HG03066 (cell line): ENCODE measurements around the gene IFITM1.
A peak's percentile ranks its signal among the peaks of the same experiment; 100 is the strongest.

Source experiments
- ATAC-seq: cut with Tn5 transposase; IDR thresholded peaks from one replicate; pipeline ENCODE4 v1.9.1; 2021; ENCODE audit warnings: low read depth; ENCODE audit not compliant: unreplicated experiment

The IFITM1 gene

DNA sequence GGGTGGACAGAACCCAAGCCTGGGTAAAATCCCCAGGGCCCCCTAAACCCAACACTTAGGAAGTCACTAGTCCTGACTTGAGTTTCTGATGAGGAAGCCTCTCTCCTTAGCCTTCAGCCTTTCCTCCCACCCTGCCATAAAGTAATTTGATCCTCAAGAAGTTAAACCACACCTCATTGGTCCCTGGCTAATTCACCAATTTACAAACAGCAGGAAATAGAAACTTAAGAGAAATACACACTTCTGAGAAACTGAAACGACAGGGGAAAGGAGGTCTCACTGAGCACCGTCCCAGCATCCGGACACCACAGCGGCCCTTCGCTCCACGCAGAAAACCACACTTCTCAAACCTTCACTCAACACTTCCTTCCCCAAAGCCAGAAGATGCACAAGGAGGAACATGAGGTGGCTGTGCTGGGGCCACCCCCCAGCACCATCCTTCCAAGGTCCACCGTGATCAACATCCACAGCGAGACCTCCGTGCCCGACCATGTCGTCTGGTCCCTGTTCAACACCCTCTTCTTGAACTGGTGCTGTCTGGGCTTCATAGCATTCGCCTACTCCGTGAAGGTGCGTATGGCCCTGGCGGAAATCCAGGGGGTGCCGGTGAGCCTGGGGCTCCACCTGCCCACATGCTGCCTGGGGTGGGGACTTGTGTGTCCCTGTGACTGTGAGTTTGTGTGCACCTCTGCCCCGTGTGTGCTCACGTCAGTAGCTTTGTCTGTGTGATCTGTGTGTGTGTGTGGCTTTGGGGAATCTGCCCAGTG lies at the start of gene IFITM1:
TSS of gene IFITM1 (plus strand) at position 254 of the 767 bp plus-strand sequence. CDS start at position 385, 131 bp downstream.
- ATAC-seq: no peak

DNA sequence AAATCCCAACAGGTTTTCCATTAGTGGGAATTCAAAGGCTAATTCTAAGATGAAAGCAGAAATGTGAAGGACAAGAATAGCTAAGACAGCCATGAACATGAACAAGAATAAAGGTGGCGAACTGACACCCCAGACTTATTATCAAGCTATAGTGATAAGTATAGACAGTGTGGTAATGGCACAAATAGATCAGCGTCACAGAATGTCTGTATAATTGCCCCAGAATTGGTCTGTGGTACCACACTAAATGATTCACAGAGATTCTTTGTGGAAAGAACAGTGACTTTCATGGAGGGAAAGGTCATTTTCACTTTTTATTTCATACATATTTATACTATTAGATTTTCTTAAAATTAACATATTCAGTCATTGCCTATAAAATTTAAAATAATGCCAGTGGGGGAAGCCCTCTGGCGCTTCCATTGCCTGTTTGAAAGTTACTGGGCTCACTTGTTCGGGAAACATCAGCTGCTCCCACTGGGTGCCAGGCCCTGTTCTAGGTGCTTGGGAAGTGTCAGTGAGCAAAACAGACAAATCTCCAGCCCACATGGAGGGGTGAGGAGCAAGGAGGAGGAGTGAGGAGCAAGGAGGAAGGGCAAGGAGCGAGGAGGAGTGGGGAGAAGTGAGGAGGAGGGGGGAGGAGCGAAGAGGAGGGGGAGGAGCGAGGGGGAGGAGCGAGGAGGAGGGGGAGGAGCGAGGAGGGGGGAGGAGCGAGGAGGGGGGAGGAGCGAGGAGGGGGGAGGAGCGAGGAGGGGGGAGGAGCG lies 47.0 kb upstream of the IFITM1 start:
- no peak for ATAC-seq

DNA sequence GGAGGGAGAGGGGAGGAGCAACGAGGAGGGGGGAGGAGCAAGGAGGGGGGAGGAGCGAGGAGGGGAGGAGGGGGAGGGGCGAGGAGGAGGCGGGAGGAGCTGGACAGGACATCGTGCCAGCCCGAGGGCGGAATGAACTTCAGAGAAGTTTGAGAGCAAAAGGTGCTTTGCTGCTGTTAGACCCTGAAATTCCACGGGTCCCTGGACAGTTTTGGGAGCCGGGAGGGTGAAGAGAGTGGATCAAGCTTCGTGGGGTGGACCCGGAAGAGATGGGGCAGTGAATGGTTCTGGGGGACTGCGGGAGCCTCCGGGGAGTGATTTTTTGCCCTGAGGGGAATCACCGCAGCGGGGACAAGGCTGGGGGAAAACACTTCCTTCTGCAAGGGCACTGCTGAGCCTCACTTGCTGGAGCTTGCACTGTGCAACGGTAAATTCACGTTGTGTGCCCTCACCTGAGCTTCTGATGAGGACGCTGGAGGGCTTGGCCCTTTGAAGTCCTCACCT lies 46.3 kb upstream of the IFITM1 start:
- ATAC-seq: no peak

DNA sequence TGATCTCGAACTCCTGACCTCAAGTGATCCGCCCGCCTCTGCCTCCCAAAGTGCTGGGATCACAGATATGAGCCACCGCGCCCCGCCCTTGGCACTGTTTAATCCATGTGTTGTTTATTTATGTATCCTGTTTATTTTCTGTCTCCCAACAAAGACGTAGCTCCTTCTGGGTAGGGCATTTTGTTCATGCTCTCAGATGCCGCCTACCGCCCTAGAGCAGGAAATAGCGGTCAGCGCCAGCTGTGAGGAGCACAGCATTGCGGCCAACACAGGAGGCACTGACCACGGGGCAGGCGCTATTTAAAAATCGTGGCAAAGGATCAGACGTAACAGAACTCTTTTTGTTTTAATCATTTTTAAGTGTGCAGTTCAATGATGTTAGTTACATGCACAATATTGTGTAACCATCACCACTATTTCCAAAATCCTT lies 45.1 kb upstream of the IFITM1 start:
- peak; percentile 54 for ATAC-seq

DNA sequence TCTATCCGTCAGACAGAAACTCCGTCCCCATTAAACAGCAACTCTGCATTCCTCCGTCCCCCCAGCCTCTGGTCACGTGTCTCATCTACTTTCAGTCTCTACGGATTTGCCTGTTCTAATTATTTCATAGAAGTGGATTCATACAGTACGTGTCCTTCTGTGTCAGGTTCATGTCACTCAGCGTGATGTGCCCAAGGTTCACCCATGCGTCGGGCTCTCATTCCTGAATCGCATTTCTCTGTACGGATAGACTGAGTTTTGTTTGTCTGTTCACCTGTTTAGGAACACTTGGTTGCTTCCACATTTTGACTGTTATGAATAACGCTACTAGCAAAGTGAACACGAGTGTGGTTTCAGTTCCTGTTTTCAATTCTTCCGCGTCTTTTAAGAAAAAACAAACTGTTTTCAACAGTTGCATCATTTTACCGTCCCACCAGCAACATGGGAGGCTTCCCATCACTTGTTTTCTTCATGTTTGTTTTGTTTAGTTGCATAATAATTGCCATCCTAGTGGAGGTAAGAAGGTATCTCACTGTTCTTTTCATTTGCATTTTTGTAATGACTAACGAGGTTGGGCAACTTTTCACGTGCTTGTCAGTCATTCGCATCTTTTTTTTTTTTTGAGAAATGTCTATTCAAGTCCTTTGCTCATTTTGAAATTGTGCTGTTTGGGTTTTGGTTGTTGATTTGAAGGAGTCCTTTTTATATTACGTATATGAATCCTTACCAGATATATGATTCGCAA lies 44.5 kb upstream of the IFITM1 start:
- ATAC-seq: peak; percentile 77

DNA sequence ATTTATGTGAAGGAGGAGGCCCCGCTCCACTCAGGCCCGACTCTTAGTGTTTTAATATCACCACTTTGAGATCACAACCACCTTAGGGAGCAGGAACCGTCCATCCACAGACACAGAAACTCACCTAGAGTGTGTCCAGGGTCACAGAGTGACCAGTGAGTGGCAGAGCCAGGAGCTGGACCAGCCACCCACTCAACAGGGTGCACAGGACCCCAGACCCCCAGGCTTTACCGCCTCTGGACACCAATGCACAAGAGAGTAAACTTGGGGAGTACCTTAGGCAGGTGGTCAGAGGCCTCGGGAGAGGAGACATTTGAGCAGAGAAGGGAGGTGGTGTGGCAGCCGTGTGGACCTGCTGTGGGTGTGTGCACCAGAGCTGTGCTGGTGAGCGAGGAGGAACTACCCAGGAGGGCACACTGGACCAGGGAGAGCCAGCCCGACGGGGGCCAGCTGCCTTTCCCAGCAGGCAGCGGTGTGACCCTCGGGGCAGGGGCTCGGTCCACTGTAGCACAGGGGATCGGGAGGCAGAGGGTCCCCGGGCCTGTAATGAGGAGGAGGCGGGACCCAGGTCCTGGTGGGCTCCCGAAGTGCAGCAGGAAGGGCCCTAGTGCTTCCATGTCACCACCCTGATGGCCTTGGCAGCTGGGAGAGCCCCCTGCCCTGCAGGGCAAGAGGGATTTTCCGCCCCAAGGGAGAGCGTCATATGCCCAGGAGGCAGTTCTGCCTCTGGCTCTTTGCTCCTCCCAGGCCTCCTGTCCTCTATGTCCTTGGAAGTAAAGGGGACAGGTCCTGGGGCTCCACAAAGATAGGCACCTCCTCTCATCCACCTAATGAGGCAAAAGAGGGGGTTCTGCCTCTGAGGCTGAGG lies 43.2 kb upstream of the IFITM1 start:
- no peak for ATAC-seq

DNA sequence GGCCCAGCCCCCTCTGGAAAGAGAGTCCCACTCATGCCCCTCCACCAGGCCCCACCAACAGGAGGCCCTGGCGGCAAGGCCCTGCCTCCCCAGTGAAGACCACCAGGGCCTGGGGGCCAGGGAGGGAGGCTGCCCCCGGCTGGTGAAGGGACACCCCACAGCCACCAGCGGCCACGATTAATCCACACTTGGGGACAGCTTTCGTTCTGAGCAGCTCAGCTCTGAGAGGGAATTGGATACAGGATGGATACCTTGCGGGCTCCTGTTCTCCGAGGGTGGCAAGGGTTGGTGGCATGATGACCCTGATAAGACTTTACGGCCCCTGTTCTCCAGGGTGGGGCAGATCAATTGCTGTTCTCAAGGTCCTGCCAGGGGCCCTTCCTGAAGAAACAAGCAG lies 42.5 kb upstream of the IFITM1 start:
- no peak for ATAC-seq

DNA sequence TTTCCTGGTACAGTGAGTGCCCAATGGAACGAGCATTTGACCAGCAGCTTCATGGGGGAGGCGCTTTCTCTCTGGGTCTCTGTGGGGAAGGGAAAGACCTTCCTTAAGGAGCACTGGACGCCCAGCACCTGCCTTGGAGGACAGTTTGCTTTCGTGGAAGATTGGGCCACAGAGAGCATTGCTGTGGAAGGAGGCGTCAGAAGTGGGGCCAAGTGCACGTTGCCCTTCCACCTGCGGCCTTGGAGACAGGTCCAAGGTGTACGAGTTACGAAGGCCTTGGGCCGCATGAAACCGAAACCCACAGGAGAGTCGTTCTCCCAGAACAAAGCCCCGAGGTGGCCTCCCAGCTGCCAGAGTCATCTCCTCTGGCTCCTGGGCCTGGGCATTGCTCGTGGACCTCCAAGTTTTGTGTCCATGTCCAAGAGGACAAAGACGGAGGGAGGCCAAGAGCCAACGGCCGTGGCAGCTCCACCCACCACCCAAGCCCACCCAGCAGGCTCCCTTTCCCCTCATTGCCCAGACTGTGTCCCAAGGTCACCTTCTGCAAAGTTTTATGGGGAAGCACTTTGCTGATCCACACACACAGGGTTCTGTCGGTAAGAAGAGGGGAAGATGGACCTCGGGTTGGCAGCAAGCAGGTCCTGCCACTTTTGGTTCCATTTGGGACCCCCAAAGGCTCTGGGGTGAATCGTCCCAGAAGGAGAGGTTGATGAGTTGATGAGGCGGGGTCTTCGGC lies 41.5 kb upstream of the IFITM1 start:
- no peak for ATAC-seq

DNA sequence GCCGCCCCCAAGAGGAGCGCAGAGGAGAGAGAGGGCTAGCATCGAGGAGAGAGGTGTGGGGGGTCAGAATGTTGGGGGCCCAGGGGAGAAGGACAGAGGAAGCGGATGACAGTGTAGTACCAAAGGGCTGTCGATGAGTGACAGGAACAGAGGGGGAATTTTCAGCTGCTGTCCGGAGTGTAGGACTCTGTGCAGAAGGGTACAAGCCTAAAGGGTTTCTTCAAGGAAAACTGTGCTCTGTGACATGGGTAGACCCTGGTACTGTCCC lies 41.0 kb upstream of the IFITM1 start:
- ATAC-seq: no peak

DNA sequence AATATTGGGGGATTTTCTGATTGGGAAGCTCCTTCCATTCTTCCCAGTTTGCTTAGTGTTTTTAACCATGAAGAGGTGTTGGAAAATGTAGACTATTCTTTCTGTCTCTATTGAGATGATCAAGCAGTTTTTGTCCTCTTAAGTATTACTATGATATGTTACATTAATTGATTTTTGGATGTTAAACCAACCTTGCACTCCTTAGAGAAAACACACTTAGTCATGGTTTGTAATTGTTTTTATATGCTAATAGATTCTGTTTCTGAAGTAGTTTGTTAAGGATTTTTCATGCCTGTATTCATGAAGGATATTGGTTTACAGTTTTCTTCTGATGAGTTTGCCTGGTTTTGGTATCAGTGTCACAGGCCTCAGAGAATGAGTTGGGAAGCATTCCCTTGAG lies 37.6 kb upstream of the IFITM1 start:
- no peak for ATAC-seq

DNA sequence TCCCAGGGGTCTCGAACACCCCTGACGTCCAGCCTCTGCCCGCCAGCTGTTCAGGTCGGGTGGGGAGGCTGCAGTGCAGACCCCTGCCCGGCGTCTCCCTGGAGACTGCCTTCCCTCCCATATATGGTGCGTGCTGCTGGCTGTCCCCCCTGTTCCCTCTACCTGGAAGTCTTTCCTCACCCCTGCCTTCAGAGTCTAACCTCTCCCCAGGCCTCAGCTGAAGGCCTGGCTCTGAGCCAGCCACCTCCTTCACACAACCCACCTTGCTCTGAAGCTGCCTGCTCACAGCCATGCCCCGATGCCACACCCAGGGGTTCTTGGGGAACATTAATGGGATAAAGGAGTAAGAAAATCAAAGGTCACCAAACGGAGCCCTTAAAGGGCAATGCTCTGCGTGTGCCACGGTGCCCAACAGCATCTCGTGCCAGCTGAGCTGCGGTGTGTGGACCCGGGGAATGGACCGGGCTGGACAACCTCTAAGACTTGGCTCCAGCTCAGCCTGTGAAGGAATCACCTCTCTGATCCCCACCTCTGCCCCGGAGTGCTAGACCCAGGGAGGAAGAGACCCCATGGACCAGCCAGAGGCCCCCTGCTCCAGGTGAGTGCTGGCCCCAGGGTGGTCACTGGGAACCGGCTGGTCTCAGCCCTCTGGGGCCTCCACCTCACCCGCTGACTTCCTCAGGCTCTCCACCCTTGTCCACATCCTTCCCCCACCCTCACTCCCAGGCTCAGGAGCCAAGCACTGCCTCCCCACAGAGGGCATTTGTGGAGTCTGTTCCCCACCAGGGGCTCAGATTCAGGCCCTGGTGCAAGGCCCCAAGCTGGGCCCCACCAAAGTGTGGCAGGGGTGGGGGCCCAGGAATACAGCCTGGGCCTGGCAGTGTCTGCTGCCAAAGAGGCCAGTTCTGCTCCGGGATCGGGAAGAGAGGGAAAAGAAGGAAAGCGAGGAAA lies 35.6 kb upstream of the IFITM1 start, which contains the start of gene NLRP6:
TSS of gene NLRP6 (plus strand) at position 407 of the 951 bp plus-strand sequence. CDS start at position 570, 163 bp downstream.
- ATAC-seq: no peak

DNA sequence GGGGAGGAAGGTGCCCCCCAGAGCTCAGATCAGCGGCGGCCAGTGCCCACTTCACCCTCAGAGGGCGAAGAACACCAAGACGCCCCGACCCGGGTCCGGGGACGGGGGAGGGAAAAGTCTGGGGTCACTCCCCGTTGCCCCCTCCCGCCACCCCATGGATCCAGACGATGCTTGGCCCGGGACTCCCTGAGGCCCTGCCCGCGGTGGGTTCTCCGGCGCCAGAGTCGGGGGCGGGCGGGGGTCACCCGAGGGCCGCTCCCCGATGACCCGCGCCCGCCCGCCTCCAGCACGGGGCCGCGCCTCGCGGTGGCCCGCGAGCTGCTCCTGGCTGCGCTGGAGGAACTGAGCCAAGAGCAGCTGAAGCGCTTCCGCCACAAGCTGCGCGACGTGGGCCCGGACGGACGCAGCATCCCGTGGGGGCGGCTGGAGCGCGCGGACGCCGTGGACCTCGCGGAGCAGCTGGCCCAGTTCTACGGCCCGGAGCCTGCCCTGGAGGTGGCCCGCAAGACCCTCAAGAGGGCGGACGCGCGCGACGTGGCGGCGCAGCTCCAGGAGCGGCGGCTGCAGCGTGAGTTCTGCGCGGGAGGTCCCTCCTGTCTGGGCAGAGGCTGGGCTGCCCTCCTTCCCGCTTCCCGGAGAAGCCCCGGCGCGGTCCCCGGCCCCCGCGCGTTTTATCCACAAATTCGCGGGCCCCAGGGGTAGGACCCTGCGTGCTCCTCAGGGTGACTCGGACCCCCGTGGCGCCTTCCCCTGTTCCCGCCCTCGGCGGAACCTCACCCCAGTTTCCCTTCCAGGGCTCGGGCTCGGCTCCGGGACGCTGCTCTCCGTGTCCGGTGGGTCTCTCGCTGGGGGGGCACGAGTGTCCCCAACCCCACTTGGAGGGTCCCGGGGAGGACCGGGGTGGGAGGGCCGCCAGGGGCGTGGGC lies 34.5 kb upstream of the IFITM1 start:
- no peak for ATAC-seq

DNA sequence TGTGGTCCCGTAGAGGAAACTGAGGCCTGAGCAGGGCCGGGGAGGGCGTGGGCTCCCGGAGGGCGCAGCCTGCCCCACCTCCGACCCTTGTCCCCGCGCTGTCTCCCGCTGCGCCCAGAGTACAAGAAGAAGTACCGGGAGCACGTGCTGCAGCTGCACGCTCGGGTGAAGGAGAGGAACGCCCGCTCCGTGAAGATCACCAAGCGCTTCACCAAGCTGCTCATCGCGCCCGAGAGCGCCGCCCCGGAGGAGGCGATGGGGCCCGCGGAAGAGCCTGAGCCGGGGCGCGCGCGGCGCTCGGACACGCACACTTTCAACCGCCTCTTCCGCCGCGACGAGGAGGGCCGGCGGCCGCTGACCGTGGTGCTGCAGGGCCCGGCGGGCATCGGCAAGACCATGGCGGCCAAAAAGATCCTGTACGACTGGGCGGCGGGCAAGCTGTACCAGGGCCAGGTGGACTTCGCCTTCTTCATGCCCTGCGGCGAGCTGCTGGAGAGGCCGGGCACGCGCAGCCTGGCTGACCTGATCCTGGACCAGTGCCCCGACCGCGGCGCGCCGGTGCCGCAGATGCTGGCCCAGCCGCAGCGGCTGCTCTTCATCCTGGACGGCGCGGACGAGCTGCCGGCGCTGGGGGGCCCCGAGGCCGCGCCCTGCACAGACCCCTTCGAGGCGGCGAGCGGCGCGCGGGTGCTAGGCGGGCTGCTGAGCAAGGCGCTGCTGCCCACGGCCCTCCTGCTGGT lies 33.7 kb upstream of the IFITM1 start:
- no peak for ATAC-seq

DNA sequence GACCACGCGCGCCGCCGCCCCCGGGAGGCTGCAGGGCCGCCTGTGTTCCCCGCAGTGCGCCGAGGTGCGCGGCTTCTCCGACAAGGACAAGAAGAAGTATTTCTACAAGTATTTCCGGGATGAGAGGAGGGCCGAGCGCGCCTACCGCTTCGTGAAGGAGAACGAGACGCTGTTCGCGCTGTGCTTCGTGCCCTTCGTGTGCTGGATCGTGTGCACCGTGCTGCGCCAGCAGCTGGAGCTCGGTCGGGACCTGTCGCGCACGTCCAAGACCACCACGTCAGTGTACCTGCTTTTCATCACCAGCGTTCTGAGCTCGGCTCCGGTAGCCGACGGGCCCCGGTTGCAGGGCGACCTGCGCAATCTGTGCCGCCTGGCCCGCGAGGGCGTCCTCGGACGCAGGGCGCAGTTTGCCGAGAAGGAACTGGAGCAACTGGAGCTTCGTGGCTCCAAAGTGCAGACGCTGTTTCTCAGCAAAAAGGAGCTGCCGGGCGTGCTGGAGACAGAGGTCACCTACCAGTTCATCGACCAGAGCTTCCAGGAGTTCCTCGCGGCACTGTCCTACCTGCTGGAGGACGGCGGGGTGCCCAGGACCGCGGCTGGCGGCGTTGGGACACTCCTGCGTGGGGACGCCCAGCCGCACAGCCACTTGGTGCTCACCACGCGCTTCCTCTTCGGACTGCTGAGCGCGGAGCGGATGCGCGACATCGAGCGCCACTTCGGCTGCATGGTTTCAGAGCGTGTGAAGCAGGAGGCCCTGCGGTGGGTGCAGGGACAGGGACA lies 32.9 kb upstream of the IFITM1 start:
- no peak for ATAC-seq

DNA sequence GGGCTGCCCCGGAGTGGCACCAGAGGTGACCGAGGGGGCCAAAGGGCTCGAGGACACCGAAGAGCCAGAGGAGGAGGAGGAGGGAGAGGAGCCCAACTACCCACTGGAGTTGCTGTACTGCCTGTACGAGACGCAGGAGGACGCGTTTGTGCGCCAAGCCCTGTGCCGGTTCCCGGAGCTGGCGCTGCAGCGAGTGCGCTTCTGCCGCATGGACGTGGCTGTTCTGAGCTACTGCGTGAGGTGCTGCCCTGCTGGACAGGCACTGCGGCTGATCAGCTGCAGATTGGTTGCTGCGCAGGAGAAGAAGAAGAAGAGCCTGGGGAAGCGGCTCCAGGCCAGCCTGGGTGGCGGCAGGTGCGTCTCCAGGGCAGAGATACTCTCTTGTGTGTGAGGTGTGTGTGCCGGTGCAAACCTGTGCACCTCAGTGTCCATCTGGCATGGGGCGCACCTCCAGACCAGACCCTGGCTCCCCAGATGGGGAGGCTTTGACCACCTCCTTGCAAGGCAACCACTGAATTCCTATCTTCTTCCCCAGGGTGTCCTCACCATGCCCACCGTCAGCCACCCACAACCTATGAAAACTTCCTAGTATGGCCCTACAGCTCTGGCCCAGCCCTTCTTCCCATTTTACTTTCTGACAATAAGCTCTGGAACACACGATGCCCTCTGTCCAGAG lies 32.2 kb upstream of the IFITM1 start:
- ATAC-seq: no peak
